Endothelial cell of umbilical vein (primary cell): ENCODE data around the gene TXLNA. TPM values are rescaled to one million over a fixed set of nuclear protein-coding genes. Genes with fewer than 3 reads are reported as not detected.

ENCODE experiments used
- BruUV-seq: library from RNA; stranded (reverse); fragments of 400-500 nt; replicated peaks from 2 replicates; lab custom pipeline; 2021; lab: Mats Ljungman, UMichigan
- CTCF ChIA-PET: fragments of 300-600, 350-600 bp; sonication (Branson Sonifier 250); formaldehyde crosslinking; loops from one replicate; lab custom pipeline; 2021; ENCODE audit warnings: antibody characterized with exemption, inconsistent platforms; lab: Charles Lee
- POLR2A ChIA-PET: fragments of 300-600, 350-600 bp; sonication (Branson Sonifier 250); formaldehyde crosslinking; loops from one replicate; lab custom pipeline; 2021; ENCODE audit warnings: antibody characterized with exemption, inconsistent platforms; lab: Charles Lee
- DNase-seq: peaks from one replicate; pipeline ENCODE4 v3.0.0-alpha.2; 2011; ENCODE audit warnings: low read depth, low spot score
- FAIRE-seq: peaks from 2 replicates; lab custom pipeline; 2011; peaks lifted over from hg19 to GRCh38; lab: Jason Lieb, UNC
- H2AFZ ChIP-seq: 2 replicates; pipeline ENCODE4 v1.6.0; 2012; ENCODE audit warnings: low read depth, low read length, control low read depth, inconsistent platforms
- H3K27ac ChIP-seq: 2 replicates; pipeline ENCODE4 v1.5.1; 2011; ENCODE audit warnings: low read depth, mild to moderate bottlenecking, control low read depth, low read length, moderate library complexity; ENCODE audit not compliant: insufficient read depth
- H3K27me3 ChIP-seq, 2 experiments: 2 replicates each; pipeline versions ENCODE4 v1.6.0 to v1.6.1; 2011; ENCODE audit warnings: low read length in 2 of 2, mixed read lengths in 1 of 2; ENCODE audit not compliant: control insufficient read depth in 2 of 2, insufficient read depth in 2 of 2
- H3K36me3 ChIP-seq, 2 experiments: 2 replicates in 1 of 2; 3 replicates in 1 of 2; pipeline ENCODE4 v1.5.1; 2011; ENCODE audit warnings: low read length in 2 of 2, mild to moderate bottlenecking in 1 of 2, moderate library complexity in 1 of 2; ENCODE audit not compliant: control insufficient read depth in 2 of 2, insufficient read depth in 2 of 2; ENCODE audit errors: extremely low read depth in 1 of 2
- H3K4me1 ChIP-seq: 3 replicates; pipeline ENCODE4 v1.5.1; 2011; ENCODE audit warnings: mild to moderate bottlenecking, low read length; ENCODE audit not compliant: control insufficient read depth, insufficient read depth; ENCODE audit errors: extremely low read depth
- H3K4me2 ChIP-seq: 2 replicates; pipeline ENCODE4 v1.6.1; 2011; ENCODE audit warnings: low read length, control low read depth, mixed read lengths; ENCODE audit not compliant: insufficient read depth
- H3K4me3 ChIP-seq, 3 experiments: fragments of 200-600 bp in 1 of 3; sonication (generic), shearing (Covaris generic) in 1 of 3; replicated peaks in 1 of 3; 2 replicates each; pipeline ENCODE4 v1.5.1; 2011 to 2016; ENCODE audit warnings: control low read depth in 3 of 3, low read length in 3 of 3, mild to moderate bottlenecking in 2 of 3, inconsistent platforms in 1 of 3, low read depth in 1 of 3, moderate library complexity in 1 of 3; ENCODE audit not compliant: insufficient read depth in 1 of 3
- H3K79me2 ChIP-seq: 2 replicates; pipeline ENCODE4 v1.6.0; 2012; ENCODE audit warnings: low read length, inconsistent platforms; ENCODE audit not compliant: control insufficient read depth, insufficient read depth
- H3K9ac ChIP-seq: replicated peaks from 2 replicates; pipeline ENCODE3; 2011; ENCODE audit warnings: low read length, control low read depth; ENCODE audit not compliant: insufficient read depth; ENCODE audit errors: extremely low read depth
- H3K9me1 ChIP-seq: replicated peaks from 3 replicates; pipeline ENCODE4 v1.6.0; 2011; ENCODE audit warnings: mild to moderate bottlenecking, low read length; ENCODE audit not compliant: control insufficient read depth, insufficient read depth; ENCODE audit errors: extremely low read depth
- H3K9me3 ChIP-seq: replicated peaks from 2 replicates; pipeline ENCODE4 v1.5.1; 2012; ENCODE audit warnings: low read length, inconsistent platforms; ENCODE audit not compliant: control insufficient read depth, insufficient read depth
- H4K20me1 ChIP-seq: replicated peaks from 2 replicates; pipeline ENCODE3; 2011; ENCODE audit warnings: mild to moderate bottlenecking, low read length; ENCODE audit not compliant: control insufficient read depth, insufficient read depth; ENCODE audit errors: extremely low read depth
- EZH2 ChIP-seq: IDR thresholded peaks from 2 replicates; pipeline ENCODE4 v1.6.1; 2012; ENCODE audit warnings: borderline replicate concordance, low read depth, mild to moderate bottlenecking, moderate library complexity, low read length, inconsistent platforms; ENCODE audit not compliant: severe bottlenecking
- FOS ChIP-seq: IDR thresholded peaks from 2 replicates; pipeline ENCODE4 v1.6.1; 2011; ENCODE audit warnings: mild to moderate bottlenecking, low read length, moderate library complexity, borderline replicate concordance; ENCODE audit not compliant: insufficient read depth
- GATA2 ChIP-seq: IDR thresholded peaks from 2 replicates; pipeline ENCODE4 v1.7.0; 2011; ENCODE audit warnings: low read depth, mild to moderate bottlenecking, moderate library complexity, mixed read lengths, low read length; ENCODE audit not compliant: insufficient read length, insufficient read depth
- JUN ChIP-seq: IDR thresholded peaks from 2 replicates; pipeline ENCODE4 v1.6.1; 2011; ENCODE audit warnings: borderline replicate concordance, low read depth; ENCODE audit not compliant: insufficient read length, insufficient read depth
- MYC ChIP-seq: IDR thresholded peaks from one replicate; pipeline ENCODE4 v1.6.1; 2011; ENCODE audit warnings: mild to moderate bottlenecking, low read depth, low read length
- POLR2A ChIP-seq: IDR thresholded peaks from 2 replicates; pipeline ENCODE4 v1.6.1; 2012; ENCODE audit warnings: low read depth, mild to moderate bottlenecking, control low read depth, low read length
- POLR2AphosphoS5 ChIP-seq: IDR thresholded peaks from 2 replicates; pipeline ENCODE4 v1.6.1; 2012; ENCODE audit warnings: low read depth, mild to moderate bottlenecking, control low read depth, low read length, moderate library complexity; ENCODE audit not compliant: insufficient read depth
- dilution Hi-C: fragments of 300-500 bp; cut with MboI; formaldehyde crosslinking; loops from one replicate; pipeline ENCODE4 v1.15.0; 2019; ENCODE audit warnings: low sequenced_read_pairs; ENCODE audit not compliant: extremely low pct_ligation_motif_present
- intact Hi-C: fragments of 100-400 bp; cut with micrococcal nuclease; formaldehyde crosslinking; loops from one replicate; pipeline ENCODE4 v1.10.0; 2022
- polyA plus RNA-seq, 4 experiments: library from polyadenylated mRNA; depleted of rRNA in 3 of 4; stranded (reverse) in 3 of 4; unstranded in 1 of 4; fragments of >200 nt; gene quantifications; 2 replicates each; pipeline versions ENCODE4 v1.2.1 to v1.2.3, GENCODE V29; 2011 to 2012; ENCODE audit warnings: missing spikeins in 1 of 4
- total RNA-seq: library from RNA; stranded (reverse); gene quantifications from 2 replicates; pipeline ENCODE4 v1.2.3, GENCODE V29; 2021
- TF ChIP-seq, protein P1 (sequence below): IDR thresholded peaks from 2 replicates; pipeline ENCODE4 v1.6.1; 2011; ENCODE audit not compliant: insufficient read depth, insufficient read length
- TF ChIP-seq, protein P2 (sequence below), 2 donors: IDR thresholded peaks; 1 replicate in 1 of 2; 2 replicates in 1 of 2; pipeline ENCODE4 v1.5.1; 2011; ENCODE audit warnings: low read length in 2 of 2, mild to moderate bottlenecking in 2 of 2, moderate library complexity in 2 of 2, control low read depth in 1 of 2, inconsistent platforms in 1 of 2, low read depth in 1 of 2; ENCODE audit not compliant: insufficient read depth in 1 of 2; ENCODE audit errors: extremely low read depth in 1 of 2

TXLNA gene
- total and polyA plus RNA-seq, 2 donors (not counting 3 experiments of a cell fraction or from before 2014, with no cell fraction given): 41.8 to 69.4 TPM

DNA sequence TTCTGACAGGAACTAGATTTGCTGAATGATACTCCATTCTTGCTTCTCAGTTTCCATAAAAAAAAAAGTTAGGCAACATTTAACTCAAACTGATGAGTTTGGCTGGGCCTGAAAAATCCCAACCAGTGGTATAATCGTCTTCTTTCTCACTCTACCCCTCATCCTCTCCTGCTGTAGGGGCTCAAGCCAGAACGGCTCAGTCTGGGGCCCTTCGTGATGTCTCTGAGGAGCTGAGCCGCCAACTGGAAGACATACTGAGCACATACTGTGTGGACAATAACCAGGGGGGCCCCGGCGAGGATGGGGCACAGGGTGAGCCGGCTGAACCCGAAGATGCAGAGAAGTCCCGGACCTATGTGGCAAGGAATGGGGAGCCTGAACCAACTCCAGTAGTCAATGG, 1.6 kb downstream of the TXLNA start:
- no TSS peak for BruUV-seq
- TF ChIP-seq JUN (no peak), POLR2AphosphoS5 (no peak)
- intact Hi-C loops (loop anchor here (2.0 kb wide), 1 partner anchor 20 kb away; the partner anchor contains the start of gene CCDC28B), dilution Hi-C loops (no loop called here)
- H4K20me1 ChIP-seq: no peaks in the 10 kb centered on the region
- FAIRE-seq: no peak
- no peaks in the 10 kb centered on the region for H3K9me3 ChIP-seq
- no peaks in the 10 kb centered on the region for H3K27me3 ChIP-seq
- H3K9ac ChIP-seq: peak overlapping the region; percentile 95
- peak overlapping the region; percentile 88 for H3K27ac ChIP-seq
- ChIA-PET CTCF (interaction anchor here (1.1 to 2.3 kb wide), 2 partner anchors 35 to 73 kb away, joined by 6 to 13 read pairs; partner anchors contain the start of gene KPNA6), POLR2A (interaction anchor here (1.9 to 2.5 kb wide), 2 partner anchors 19 to 73 kb away, joined by 4 to 9 read pairs; partner anchors contain the start of genes CCDC28B and KPNA6)
- H2AFZ ChIP-seq: no peak overlapping the region
- no peaks in the 10 kb centered on the region for H3K9me1 ChIP-seq
- peak overlapping the region in 2 of 3 experiments; percentile 53 to 90 for H3K4me3 ChIP-seq
- DNase-seq: no peak
- H3K4me1 ChIP-seq: peaks cover 22% of the 10 kb centered on the region
- peaks cover 50% of the 10 kb centered on the region for H3K79me2 ChIP-seq
- H3K36me3 ChIP-seq: peaks cover 12 to 14% of the 10 kb centered on the region in 2 experiments
- H3K4me2 ChIP-seq: peak overlapping the region; percentile 96

DNA sequence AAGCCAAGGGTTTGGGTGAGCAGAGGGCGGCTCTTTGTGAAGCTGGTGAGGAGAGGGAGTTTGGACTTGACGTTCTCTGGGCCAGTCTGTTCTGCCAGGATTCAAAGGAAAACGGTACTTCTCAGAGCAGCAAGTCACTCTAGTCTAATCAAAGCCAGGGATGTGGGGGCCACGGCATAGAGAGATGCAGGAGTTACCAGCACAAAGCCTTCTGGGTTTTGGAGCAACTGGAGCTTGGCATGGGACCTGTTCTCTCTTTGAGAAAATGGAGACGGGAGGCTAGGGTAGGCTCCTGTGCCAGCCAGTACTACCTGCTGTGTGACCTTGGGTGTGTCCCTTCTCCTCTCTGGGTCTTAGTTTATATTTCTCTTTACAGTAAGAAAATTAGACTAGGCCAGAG, 2.1 kb downstream of the TXLNA start:
- peaks cover 55% of the 10 kb centered on the region for H3K79me2 ChIP-seq
- peak overlapping the region; percentile 96 for H3K4me2 ChIP-seq
- TF ChIP-seq, protein P1, sequence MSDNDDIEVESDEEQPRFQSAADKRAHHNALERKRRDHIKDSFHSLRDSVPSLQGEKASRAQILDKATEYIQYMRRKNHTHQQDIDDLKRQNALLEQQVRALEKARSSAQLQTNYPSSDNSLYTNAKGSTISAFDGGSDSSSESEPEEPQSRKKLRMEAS: no peak
- TF ChIP-seq POLR2A (no peak), EZH2 (no peak), GATA2 (no peak), JUN (no peak), POLR2AphosphoS5 (no peak), MYC (no peak), FOS (no peak)
- TF ChIP-seq, protein P2, sequence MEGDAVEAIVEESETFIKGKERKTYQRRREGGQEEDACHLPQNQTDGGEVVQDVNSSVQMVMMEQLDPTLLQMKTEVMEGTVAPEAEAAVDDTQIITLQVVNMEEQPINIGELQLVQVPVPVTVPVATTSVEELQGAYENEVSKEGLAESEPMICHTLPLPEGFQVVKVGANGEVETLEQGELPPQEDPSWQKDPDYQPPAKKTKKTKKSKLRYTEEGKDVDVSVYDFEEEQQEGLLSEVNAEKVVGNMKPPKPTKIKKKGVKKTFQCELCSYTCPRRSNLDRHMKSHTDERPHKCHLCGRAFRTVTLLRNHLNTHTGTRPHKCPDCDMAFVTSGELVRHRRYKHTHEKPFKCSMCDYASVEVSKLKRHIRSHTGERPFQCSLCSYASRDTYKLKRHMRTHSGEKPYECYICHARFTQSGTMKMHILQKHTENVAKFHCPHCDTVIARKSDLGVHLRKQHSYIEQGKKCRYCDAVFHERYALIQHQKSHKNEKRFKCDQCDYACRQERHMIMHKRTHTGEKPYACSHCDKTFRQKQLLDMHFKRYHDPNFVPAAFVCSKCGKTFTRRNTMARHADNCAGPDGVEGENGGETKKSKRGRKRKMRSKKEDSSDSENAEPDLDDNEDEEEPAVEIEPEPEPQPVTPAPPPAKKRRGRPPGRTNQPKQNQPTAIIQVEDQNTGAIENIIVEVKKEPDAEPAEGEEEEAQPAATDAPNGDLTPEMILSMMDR (IDR thresholded peaks at IDR 0.05; ENCODE audit: extremely low read depth in 1 of 2, insufficient read depth in 1 of 2, low read depth in 1 of 2, low read length in 2 of 2): no peak
- intact Hi-C loops: loop anchor here (2.0 kb wide), 1 partner anchor 19 kb away; the partner anchor contains the start of gene CCDC28B
- peak overlapping the region; percentile 24 for H3K9ac ChIP-seq
- DNase-seq (no peak), FAIRE-seq (no peak)
- no peak overlapping the region for H3K4me3 ChIP-seq
- no peaks in the 10 kb centered on the region for H4K20me1 ChIP-seq
- BruUV-seq: no TSS peak
- no peaks in the 10 kb centered on the region for H3K9me1 ChIP-seq
- no peaks in the 10 kb centered on the region for H3K27me3 ChIP-seq
- dilution Hi-C loops: no loop called here
- no peak overlapping the region for H3K27ac ChIP-seq
- no peaks in the 10 kb centered on the region for H3K9me3 ChIP-seq
- ChIA-PET POLR2A (interaction anchor here (1.9 kb wide), 1 partner anchor 19 kb away, joined by 4 read pairs; the partner anchor contains the start of gene CCDC28B), CTCF (interaction anchor here (1.2 kb wide), 1 partner anchor 9 kb away, joined by 6 read pairs; no protein-coding TSS in a partner anchor)
- no peak overlapping the region for H2AFZ ChIP-seq
- H3K4me1 ChIP-seq: peaks cover 22% of the 10 kb centered on the region
- peaks cover 12 to 16% of the 10 kb centered on the region in 2 experiments for H3K36me3 ChIP-seq
